ENCODE data around the gene RBM5. TPM values are rescaled to one million over a fixed set of nuclear protein-coding genes. Genes with fewer than 3 reads are reported as not detected.

RBM5 gene
- total and polyA plus RNA-seq, 2 donors (not counting 1 experiment from before 2014, with no cell fraction given): 405 to 464 TPM

GRCh38 chr3:50128001-50128400 is 39.3 kb downstream of the RBM5 start:
- H3K4me3 ChIP-seq (ENCODE audit: control extremely low read depth in 1 of 5, extremely low read depth in 1 of 5, insufficient read depth in 1 of 5, low read depth in 2 of 5, low read length in 4 of 5): no peak overlapping the region
- H3K79me2 ChIP-seq (ENCODE audit: control insufficient read depth, insufficient read depth, low read length): no peaks in the 10 kb centered on the region
- H3K27ac ChIP-seq (ENCODE audit: low read length in 2 of 2): no peak overlapping the region
- no peak overlapping the region for H3K9ac ChIP-seq (ENCODE audit: low read length)
- Mint-ChIP-seq H3K4me1 (peaks cover 2% of the 10 kb centered on the region), H3K9me3 (ENCODE audit: insufficient read depth) (no peaks in the 10 kb centered on the region), H3K27ac (no peak overlapping the region), H3K4me3 (no peak overlapping the region), H3K27me3 (no peaks in the 10 kb centered on the region)
- WGBS (ENCODE audit: insufficient coverage): 68% methylated on average over 4 of the region's 4 CpGs
- no peak overlapping the region for H3K4me2 ChIP-seq (replicated peaks; ENCODE audit: low read depth, low read length, poor library complexity, severe bottlenecking)
- no peaks in the 10 kb centered on the region for H3K9me3 ChIP-seq (ENCODE audit: control extremely low read depth in 1 of 3, control insufficient read depth in 2 of 3, insufficient read depth in 1 of 3, low read length in 2 of 3)
- peaks cover 0 to 2% (median 0%) of the 10 kb centered on the region in 4 experiments for H3K27me3 ChIP-seq (replicated peaks in 1 of 4; ENCODE audit: control extremely low read depth in 1 of 4, control insufficient read depth in 3 of 4, insufficient read depth in 4 of 4, low read length in 3 of 4)
- no peaks in the 10 kb centered on the region for H4K20me1 ChIP-seq (ENCODE audit: control insufficient read depth, insufficient read depth, low read length, poor library complexity, severe bottlenecking)
- no peak overlapping the region for H2AFZ ChIP-seq (ENCODE audit: insufficient read depth, low read depth, low read length, poor library complexity, severe bottlenecking)
- ChIA-PET CTCF (no interaction called here), POLR2A (no interaction called here)
- no peaks in the 10 kb centered on the region for H3K4me1 ChIP-seq (ENCODE audit: control insufficient read depth in 2 of 2, insufficient read depth in 2 of 2, low read length in 2 of 2)
- ATAC-seq (ENCODE audit: low read depth): no peak
- no peak for DNase-seq
- intact Hi-C loops (cut with micrococcal nuclease): no loop called here
- peaks cover 0 to 4% of the 10 kb centered on the region in 2 experiments for H3K36me3 ChIP-seq (replicated peaks in 1 of 2; ENCODE audit: control extremely low read depth in 1 of 2, control insufficient read depth in 1 of 2, extremely low read depth in 1 of 2, insufficient read depth in 2 of 2, low read length in 1 of 2)
- TF ChIP-seq CTCF (IDR thresholded peaks at IDR 0.05) (no peak), EZH2 (IDR thresholded peaks at IDR 0.05; ENCODE audit: borderline replicate concordance, insufficient read depth, low read depth, low read length, poor library complexity, severe bottlenecking) (no peak)

- H4K20me1 ChIP-seq (ENCODE audit: control insufficient read depth, insufficient read depth, low read length, poor library complexity, severe bottlenecking): no peaks in the 10 kb centered on the region
- H3K9me3 Mint-ChIP-seq (ENCODE audit: insufficient read depth): no peaks in the 10 kb centered on the region
- H3K4me1 ChIP-seq (ENCODE audit: control insufficient read depth in 2 of 2, insufficient read depth in 2 of 2, low read length in 2 of 2): no peaks in the 10 kb centered on the region
- no peaks in the 10 kb centered on the region for H3K9me3 ChIP-seq (ENCODE audit: control extremely low read depth in 1 of 3, control insufficient read depth in 2 of 3, insufficient read depth in 1 of 3, low read length in 2 of 3)
- ChIA-PET CTCF (no interaction called here), POLR2A (no interaction called here)
- H3K27ac Mint-ChIP-seq: no peak overlapping the region
- no peak for ATAC-seq (ENCODE audit: low read depth)
- WGBS (ENCODE audit: insufficient coverage): 93% methylated on average over 2 of the region's 2 CpGs
- H3K27me3 Mint-ChIP-seq: no peaks in the 10 kb centered on the region
- H2AFZ ChIP-seq (ENCODE audit: insufficient read depth, low read depth, low read length, poor library complexity, severe bottlenecking): no peak overlapping the region
- no peaks in the 10 kb centered on the region for H3K4me1 Mint-ChIP-seq
- no peak overlapping the region for H3K27ac ChIP-seq (ENCODE audit: low read length in 2 of 2)
- TF ChIP-seq EZH2 (IDR thresholded peaks at IDR 0.05; ENCODE audit: borderline replicate concordance, insufficient read depth, low read depth, low read length, poor library complexity, severe bottlenecking) (no peak), CTCF (IDR thresholded peaks at IDR 0.05) (no peak)
- H3K27me3 ChIP-seq (replicated peaks in 1 of 4; ENCODE audit: control extremely low read depth in 1 of 4, control insufficient read depth in 3 of 4, insufficient read depth in 4 of 4, low read length in 3 of 4): peaks cover 0 to 14% (median 0%) of the 10 kb centered on the region in 4 experiments
- no peaks in the 10 kb centered on the region for H3K79me2 ChIP-seq (ENCODE audit: control insufficient read depth, insufficient read depth, low read length)
- no peak overlapping the region for H3K9ac ChIP-seq (ENCODE audit: low read length)
- H3K4me3 Mint-ChIP-seq: no peak overlapping the region
- H3K36me3 ChIP-seq (replicated peaks in 1 of 2; ENCODE audit: control extremely low read depth in 1 of 2, control insufficient read depth in 1 of 2, extremely low read depth in 1 of 2, insufficient read depth in 2 of 2, low read length in 1 of 2): no peaks in the 10 kb centered on the region
- H3K4me3 ChIP-seq (ENCODE audit: control extremely low read depth in 1 of 5, extremely low read depth in 1 of 5, insufficient read depth in 1 of 5, low read depth in 2 of 5, low read length in 4 of 5): no peak overlapping the region
- no peak for DNase-seq
- intact Hi-C loops (cut with micrococcal nuclease): no loop called here
- H3K4me2 ChIP-seq (replicated peaks; ENCODE audit: low read depth, low read length, poor library complexity, severe bottlenecking): no peak overlapping the region
Observed at GRCh38 chr3:50130436-50130835, 41.7 kb downstream of the RBM5 start.

All from B cell (primary cell).